Trophoblast cell (in vitro differentiated cells and primary cell): ENCODE data around the gene VCL.

ENCODE experiments used
- DNase-seq, 2 donors: peaks; one replicate each; pipeline ENCODE4 v3.0.0-alpha.2; 2016
- H2AFZ ChIP-seq: 2 replicates; pipeline ENCODE4 v1.6.1; 2013; ENCODE audit warnings: low read length, moderate library complexity, mild to moderate bottlenecking; ENCODE audit not compliant: insufficient read depth, poor library complexity
- H2AK5ac ChIP-seq: 2 replicates; pipeline ENCODE4 v1.6.1; 2013; ENCODE audit warnings: mild to moderate bottlenecking, low read length
- H2BK120ac ChIP-seq: 2 replicates; pipeline ENCODE4 v1.6.1; 2013; ENCODE audit warnings: low read length, mild to moderate bottlenecking, moderate library complexity; ENCODE audit not compliant: insufficient read depth, poor library complexity
- H2BK12ac ChIP-seq: 2 replicates; pipeline ENCODE4 v1.6.1; 2013; ENCODE audit warnings: mild to moderate bottlenecking, low read length, moderate library complexity
- H2BK5ac ChIP-seq: 2 replicates; pipeline ENCODE4 v1.6.1; 2013; ENCODE audit warnings: low read length, low read depth, moderate library complexity, mild to moderate bottlenecking; ENCODE audit not compliant: poor library complexity
- H3K14ac ChIP-seq: 2 replicates; pipeline ENCODE4 v1.6.1; 2013; ENCODE audit warnings: mild to moderate bottlenecking, low read length
- H3K18ac ChIP-seq: 2 replicates; pipeline ENCODE4 v1.6.1; 2013; ENCODE audit warnings: mild to moderate bottlenecking, low read length
- H3K23ac ChIP-seq: 2 replicates; pipeline ENCODE4 v1.6.1; 2013; ENCODE audit warnings: low read length
- H3K27ac ChIP-seq: 2 replicates; pipeline ENCODE4 v1.5.1; 2013; ENCODE audit warnings: low read depth, mild to moderate bottlenecking, inconsistent platforms, low read length, moderate library complexity
- H3K27me3 ChIP-seq: 2 replicates; pipeline ENCODE4 v1.6.1; 2013; ENCODE audit warnings: inconsistent platforms, mild to moderate bottlenecking, low read length, moderate library complexity; ENCODE audit not compliant: insufficient read depth
- H3K36me3 ChIP-seq, 2 experiments: 1 replicate in 1 of 2; 2 replicates in 1 of 2; pipeline ENCODE4 v1.6.1; 2013; ENCODE audit warnings: low read length in 2 of 2, mild to moderate bottlenecking in 2 of 2, moderate library complexity in 1 of 2; ENCODE audit not compliant: insufficient read depth in 2 of 2, control insufficient read depth in 1 of 2
- H3K4ac ChIP-seq: 2 replicates; pipeline ENCODE4 v1.6.1; 2013; ENCODE audit warnings: low read depth, mild to moderate bottlenecking, low read length, moderate library complexity
- H3K4me1 ChIP-seq, 2 experiments: 1 replicate in 1 of 2; 2 replicates in 1 of 2; pipeline ENCODE4 v1.6.1; 2013; ENCODE audit warnings: low read length in 2 of 2, mild to moderate bottlenecking in 2 of 2, moderate library complexity in 1 of 2; ENCODE audit not compliant: insufficient read depth in 2 of 2, control insufficient read depth in 1 of 2
- H3K4me2 ChIP-seq: 2 replicates; pipeline ENCODE4 v1.6.1; 2013; ENCODE audit warnings: inconsistent platforms, mild to moderate bottlenecking, low read length, moderate library complexity
- H3K4me3 ChIP-seq: 2 replicates; pipeline ENCODE4 v1.5.1; 2013; ENCODE audit warnings: mild to moderate bottlenecking, low read depth, low read length, inconsistent platforms
- H3K79me1 ChIP-seq: one replicate; pipeline ENCODE4 v1.6.1; 2013; ENCODE audit warnings: low read length
- H3K79me2 ChIP-seq: 2 replicates; pipeline ENCODE4 v1.6.1; 2013; ENCODE audit warnings: low read length, mild to moderate bottlenecking; ENCODE audit not compliant: control insufficient read depth, insufficient read depth, poor library complexity
- H3K9ac ChIP-seq: 2 replicates; pipeline ENCODE4 v1.6.1; 2013; ENCODE audit warnings: mild to moderate bottlenecking, low read length
- H3K9me3 ChIP-seq: 2 replicates; pipeline ENCODE4 v1.6.1; 2013; ENCODE audit warnings: low read depth, mild to moderate bottlenecking, control low read depth, inconsistent platforms, low read length; ENCODE audit not compliant: insufficient read depth
- H4K12ac ChIP-seq: 2 replicates; pipeline ENCODE4 v1.6.1; 2013; ENCODE audit warnings: low read depth, mild to moderate bottlenecking, low read length, moderate library complexity
- H4K8ac ChIP-seq: 2 replicates; pipeline ENCODE4 v1.6.1; 2013; ENCODE audit warnings: low read depth, mild to moderate bottlenecking, low read length, moderate library complexity
- H4K91ac ChIP-seq: one replicate; pipeline ENCODE4 v1.6.1; 2013; ENCODE audit warnings: low read depth, mild to moderate bottlenecking, low read length, moderate library complexity
- WGBS: extraction: QIAGEN DNeasy Blood & Tissue Kit; methylation state at CpG from one replicate; pipeline ENCODE4 v1.1.7; 2013; ENCODE audit warnings: missing lambda C conversion rate; ENCODE audit not compliant: insufficient read length, insufficient coverage; ENCODE audit errors: extremely low coverage; 5-methylcytosine and 5-hydroxymethylcytosine counted together

VCL gene

DNA sequence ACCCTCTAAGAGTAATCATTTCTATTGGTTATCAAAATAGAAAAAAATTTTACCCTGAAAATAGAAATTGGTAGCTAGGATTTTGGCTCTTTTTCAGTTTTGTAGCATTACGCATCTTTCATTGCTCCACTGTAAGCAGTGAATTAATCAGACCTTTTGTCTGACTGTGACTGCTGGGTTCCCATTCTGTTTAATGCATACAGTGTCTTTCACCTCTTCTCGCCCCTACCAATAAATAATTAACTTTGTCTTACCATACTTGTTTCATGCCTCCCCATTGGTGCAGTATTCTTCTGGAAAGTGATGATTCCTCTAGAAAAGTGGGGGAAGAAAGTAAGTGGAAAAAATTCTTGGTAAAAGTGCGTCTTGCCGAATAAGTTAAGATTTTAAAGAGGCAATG is 79.5 kb downstream of the VCL start:
- Histone ChIP-seq H3K4ac (no peak overlapping the region), H3K36me3 (peaks cover 11 to 24% of the 10 kb centered on the region in 2 experiments), H3K14ac (no peak overlapping the region), H3K79me1 (no peaks in the 10 kb centered on the region), H3K27me3 (no peaks in the 10 kb centered on the region), H3K4me3 (no peak overlapping the region), H3K27ac (no peak overlapping the region), H2BK120ac (no peak overlapping the region), H3K79me2 (no peaks in the 10 kb centered on the region), H3K23ac (no peak overlapping the region), H2BK12ac (no peak overlapping the region), H3K9me3 (no peaks in the 10 kb centered on the region), H4K8ac (no peak overlapping the region), H3K4me2 (no peak overlapping the region), H2AK5ac (no peak overlapping the region), H2AFZ (no peak overlapping the region), H4K91ac (no peak overlapping the region), H2BK5ac (no peak overlapping the region), H3K9ac (no peak overlapping the region), H3K4me1 (no peaks in the 10 kb centered on the region), H4K12ac (no peak overlapping the region), H3K18ac (no peak overlapping the region)
- DNase-seq = no peak
- WGBS = no CpG with 5 or more reads among the region's 4 CpGs

DNA sequence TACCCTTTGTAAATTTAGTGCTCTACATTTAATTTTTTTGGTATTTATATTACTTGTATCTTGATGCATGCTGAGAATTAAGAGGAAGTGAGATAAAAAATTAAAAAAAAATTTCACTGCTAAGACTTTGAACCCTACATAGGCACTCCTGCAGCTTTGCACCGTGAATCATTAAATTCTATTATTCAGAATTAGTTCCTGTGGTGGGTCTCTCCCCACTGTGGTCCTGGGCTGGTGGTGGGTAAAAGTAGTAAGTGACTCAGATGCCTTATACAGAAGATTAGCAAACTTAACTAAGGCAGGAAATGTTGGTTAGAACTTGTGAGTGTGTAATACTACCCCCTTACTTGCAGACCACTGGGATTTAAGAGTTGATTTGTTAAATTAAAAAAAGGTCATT is 80.1 kb downstream of the VCL start:
- Histone ChIP-seq H3K4me2 (no peak overlapping the region), H4K8ac (no peak overlapping the region), H2BK12ac (no peak overlapping the region), H3K18ac (no peak overlapping the region), H3K4me1 (no peaks in the 10 kb centered on the region), H3K4me3 (no peak overlapping the region), H2AK5ac (no peak overlapping the region), H3K27ac (no peak overlapping the region), H3K14ac (no peak overlapping the region), H2AFZ (no peak overlapping the region), H3K4ac (no peak overlapping the region), H3K9ac (no peak overlapping the region), H2BK120ac (no peak overlapping the region), H2BK5ac (no peak overlapping the region), H3K9me3 (no peaks in the 10 kb centered on the region), H3K23ac (no peak overlapping the region), H3K79me1 (no peaks in the 10 kb centered on the region), H4K91ac (no peak overlapping the region), H4K12ac (no peak overlapping the region), H3K27me3 (no peaks in the 10 kb centered on the region), H3K79me2 (no peaks in the 10 kb centered on the region), H3K36me3 (peaks cover 11 to 20% of the 10 kb centered on the region in 2 experiments)
- no CpG with 5 or more reads among the region's 1 CpG for WGBS
- no peak for DNase-seq

DNA sequence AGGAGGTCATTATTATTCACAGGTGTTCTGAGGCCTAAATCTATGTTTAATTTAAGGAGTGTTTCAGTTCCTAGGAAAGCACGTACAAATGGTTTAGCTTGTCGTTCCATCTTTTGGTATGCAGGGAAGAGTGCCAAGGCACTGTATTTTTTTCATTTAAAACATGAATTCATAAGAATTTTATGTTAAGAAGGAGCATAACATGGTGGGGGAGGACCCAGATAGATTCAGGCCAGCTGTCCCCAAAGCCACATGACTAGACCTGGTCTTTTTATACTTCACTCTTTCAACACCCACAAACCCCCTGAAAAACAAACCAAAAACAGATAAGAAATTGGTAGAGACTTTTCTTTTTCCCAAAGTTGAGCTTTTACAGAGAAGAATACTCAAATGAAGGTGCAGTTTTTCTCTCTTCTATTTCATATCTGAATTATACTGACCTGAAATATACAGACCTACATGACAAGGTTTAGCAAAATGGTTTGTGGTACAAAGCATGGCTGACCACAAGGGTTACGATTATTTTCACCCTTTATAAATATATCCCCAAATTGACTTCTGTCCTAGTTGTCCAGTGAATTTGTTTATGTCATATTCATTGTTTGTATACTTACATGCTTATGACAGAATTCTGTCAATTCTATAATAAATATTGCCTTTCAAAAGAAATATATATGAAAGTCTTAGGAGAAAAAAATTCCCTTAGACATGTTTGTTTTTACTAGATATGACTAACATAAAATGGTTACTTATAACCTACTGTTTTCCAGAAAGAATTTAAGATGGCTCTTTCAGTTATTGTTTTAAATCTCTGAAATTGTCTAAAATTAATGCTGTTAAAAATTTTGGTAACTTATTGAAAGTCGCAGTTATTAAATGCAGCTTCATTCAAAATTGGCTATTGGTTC is 81.4 kb downstream of the VCL start:
- no peaks in the 10 kb centered on the region for H3K4me1 ChIP-seq
- no peak overlapping the region for H3K4me3 ChIP-seq
- H2BK120ac ChIP-seq = no peak overlapping the region
- DNase-seq = no peak
- no peaks in the 10 kb centered on the region for H3K9me3 ChIP-seq
- H3K9ac ChIP-seq = no peak overlapping the region
- H3K14ac ChIP-seq = no peak overlapping the region
- H3K36me3 ChIP-seq = peaks cover 9 to 16% of the 10 kb centered on the region in 2 experiments
- H2AK5ac ChIP-seq = no peak overlapping the region
- H3K23ac ChIP-seq = no peak overlapping the region
- H3K27me3 ChIP-seq = no peaks in the 10 kb centered on the region
- H3K4me2 ChIP-seq = no peak overlapping the region
- H3K79me2 ChIP-seq = no peaks in the 10 kb centered on the region
- no peak overlapping the region for H2BK12ac ChIP-seq
- no peak overlapping the region for H4K91ac ChIP-seq
- no peak overlapping the region for H3K27ac ChIP-seq
- no peak overlapping the region for H2AFZ ChIP-seq
- no CpG with 5 or more reads among the region's 4 CpGs for WGBS
- H2BK5ac ChIP-seq = no peak overlapping the region
- H3K4ac ChIP-seq = no peak overlapping the region
- H4K8ac ChIP-seq = no peak overlapping the region
- no peak overlapping the region for H4K12ac ChIP-seq
- H3K79me1 ChIP-seq = no peaks in the 10 kb centered on the region
- H3K18ac ChIP-seq = no peak overlapping the region

- WGBS = no CpG with 5 or more reads among the region's 2 CpGs
Observed at GRCh38 chr10:74079936-74080590, 82.1 kb downstream of the VCL start.

More at GRCh38 chr10:74079936-74080590, 82.1 kb downstream of the VCL start:
- Histone ChIP-seq H3K14ac (no peak overlapping the region), H3K9ac (no peak overlapping the region), H3K4ac (no peak overlapping the region), H4K91ac (no peak overlapping the region), H2AFZ (no peak overlapping the region), H3K36me3 (peaks cover 9 to 19% of the 10 kb centered on the region in 2 experiments), H3K27ac (no peak overlapping the region), H3K4me1 (no peaks in the 10 kb centered on the region), H3K18ac (no peak overlapping the region), H3K79me1 (no peaks in the 10 kb centered on the region), H3K23ac (no peak overlapping the region), H4K8ac (no peak overlapping the region), H3K27me3 (no peaks in the 10 kb centered on the region), H3K79me2 (no peaks in the 10 kb centered on the region), H2BK5ac (no peak overlapping the region), H2BK12ac (no peak overlapping the region), H3K4me2 (no peak overlapping the region), H4K12ac (no peak overlapping the region), H2BK120ac (no peak overlapping the region), H2AK5ac (no peak overlapping the region), H3K9me3 (no peaks in the 10 kb centered on the region), H3K4me3 (no peak overlapping the region)
- DNase-seq = no peak
